Tibial artery (tissue), 4 donors: Measurements from ENCODE around the gene WDTC1.
A peak's percentile ranks its signal among the peaks of the same experiment; 100 is the strongest.

ENCODE experiments used
- DNase-seq, 2 donors: peaks; one replicate each; pipeline ENCODE4 v3.0.0-alpha.2; 2019
- H3K27ac ChIP-seq, 2 donors: fragments of 200-600 bp; sonication (generic) in 1 of 2; 1 replicate in 1 of 2; 2 replicates in 1 of 2; pipeline ENCODE4 v1.5.1; 2018 to 2019; ENCODE audit warnings: mild to moderate bottlenecking in 1 of 2
- H3K27me3 ChIP-seq, 2 donors: fragments of 200-600 bp; sonication (generic) in 1 of 2; one replicate each; pipeline versions ENCODE4 v1.5.1 to v1.6.0; 2016 to 2019
- H3K36me3 ChIP-seq, 3 donors: fragments of 200-600 bp; sonication (generic) in 2 of 3; one replicate each; pipeline ENCODE4 v1.5.1; 2016 to 2019; ENCODE audit warnings: mild to moderate bottlenecking in 2 of 3
- H3K4me1 ChIP-seq, 4 donors: fragments of 200-600 bp; sonication (generic) in 2 of 4; 1 replicate in 3 of 4; 2 replicates in 1 of 4; pipeline ENCODE4 v1.5.1; 2016 to 2019
- H3K4me3 ChIP-seq, 2 donors: fragments of 200-600 bp; sonication (generic) in 1 of 2; 1 replicate in 1 of 2; 2 replicates in 1 of 2; pipeline ENCODE4 v1.5.1; 2018 to 2019; ENCODE audit warnings: mild to moderate bottlenecking in 2 of 2
- H3K9me3 ChIP-seq, 3 donors: fragments of 200-600 bp; sonication (generic) in 1 of 3; one replicate each; pipeline ENCODE4 v1.5.1; 2016 to 2019
- intact Hi-C: fragments of 100-400 bp; cut with DNase I; formaldehyde crosslinking; loops from one replicate; pipeline ENCODE4 v1.15.0; 2023; ENCODE audit warnings: low total_unique reads
- TF ChIP-seq, protein P1 (sequence below), 2 experiments: fragments of 200-600 bp in 1 of 2; fragments of 450-650 bp in 1 of 2; IDR thresholded peaks; one replicate each; pipeline ENCODE4 v1.5.1; 2017 to 2019; ENCODE audit warnings: antibody characterized with exemption in 2 of 2, mild to moderate bottlenecking in 1 of 2, moderate library complexity in 1 of 2

Gene WDTC1

DNA sequence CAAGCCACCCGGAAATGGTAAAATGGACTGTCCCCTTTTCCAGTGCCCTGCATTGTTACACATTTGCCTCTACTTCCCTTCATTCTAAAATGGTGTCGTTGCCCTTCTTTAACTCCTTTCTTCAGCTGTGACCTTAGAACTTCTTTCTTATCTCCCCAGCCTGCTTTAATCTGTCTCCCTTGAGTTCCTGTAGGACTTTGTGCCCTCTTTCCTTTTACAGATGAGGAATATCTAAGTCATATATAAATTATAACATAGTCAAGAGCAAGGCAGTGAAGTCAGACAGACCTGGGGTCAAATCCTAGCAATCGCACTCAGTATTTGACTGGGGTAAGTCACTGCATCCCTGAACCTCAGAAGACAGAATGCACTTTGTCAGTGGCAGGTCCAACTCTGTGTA is 56.1 kb downstream of the WDTC1 start:
- no peaks in the 10 kb centered on the region for H3K9me3 ChIP-seq
- peaks cover 44 to 87% (median 48%) of the 10 kb centered on the region in 3 donors for H3K36me3 ChIP-seq
- intact Hi-C loops, result loop anchor here (10.0 kb wide), 1 partner anchor 246 kb away; no protein-coding TSS in a partner anchor

DNA sequence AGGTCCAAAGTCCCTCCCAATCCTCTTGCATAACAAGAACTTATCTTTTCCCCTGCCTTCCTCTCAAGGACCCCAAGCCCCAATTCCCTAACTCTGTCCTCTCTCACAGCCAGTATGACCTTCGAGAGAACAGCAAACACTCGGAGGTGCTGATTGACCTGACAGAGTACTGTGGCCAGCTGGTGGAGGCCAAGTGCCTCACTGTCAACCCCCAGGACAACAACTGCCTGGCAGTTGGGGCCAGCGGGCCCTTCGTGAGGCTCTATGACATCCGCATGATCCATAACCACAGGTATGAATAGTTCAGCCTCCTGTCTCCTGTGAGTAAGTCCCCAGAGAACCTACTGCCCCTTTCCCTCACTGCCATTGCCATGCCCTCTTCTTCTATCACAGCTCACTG is 57.7 kb downstream of the WDTC1 start:
- intact Hi-C loops, result loop anchor here (10.0 kb wide), 1 partner anchor 247 kb away; no protein-coding TSS in a partner anchor
- H3K4me1 ChIP-seq, result peaks cover 0 to 6% (median 0%) of the 10 kb centered on the region in 4 donors
- H3K27me3 ChIP-seq, result no peaks in the 10 kb centered on the region
- DNase-seq, result no peak
- no peaks in the 10 kb centered on the region for H3K9me3 ChIP-seq
- no peak overlapping the region for H3K4me3 ChIP-seq
- no peak overlapping the region for H3K27ac ChIP-seq
- TF ChIP-seq, protein P1, sequence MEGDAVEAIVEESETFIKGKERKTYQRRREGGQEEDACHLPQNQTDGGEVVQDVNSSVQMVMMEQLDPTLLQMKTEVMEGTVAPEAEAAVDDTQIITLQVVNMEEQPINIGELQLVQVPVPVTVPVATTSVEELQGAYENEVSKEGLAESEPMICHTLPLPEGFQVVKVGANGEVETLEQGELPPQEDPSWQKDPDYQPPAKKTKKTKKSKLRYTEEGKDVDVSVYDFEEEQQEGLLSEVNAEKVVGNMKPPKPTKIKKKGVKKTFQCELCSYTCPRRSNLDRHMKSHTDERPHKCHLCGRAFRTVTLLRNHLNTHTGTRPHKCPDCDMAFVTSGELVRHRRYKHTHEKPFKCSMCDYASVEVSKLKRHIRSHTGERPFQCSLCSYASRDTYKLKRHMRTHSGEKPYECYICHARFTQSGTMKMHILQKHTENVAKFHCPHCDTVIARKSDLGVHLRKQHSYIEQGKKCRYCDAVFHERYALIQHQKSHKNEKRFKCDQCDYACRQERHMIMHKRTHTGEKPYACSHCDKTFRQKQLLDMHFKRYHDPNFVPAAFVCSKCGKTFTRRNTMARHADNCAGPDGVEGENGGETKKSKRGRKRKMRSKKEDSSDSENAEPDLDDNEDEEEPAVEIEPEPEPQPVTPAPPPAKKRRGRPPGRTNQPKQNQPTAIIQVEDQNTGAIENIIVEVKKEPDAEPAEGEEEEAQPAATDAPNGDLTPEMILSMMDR (IDR thresholded peaks at IDR 0.05), result no peak
- H3K36me3 ChIP-seq, result peaks cover 49 to 90% (median 54%) of the 10 kb centered on the region in 3 donors

More for the DNA sequence above, 56.1 kb downstream of the WDTC1 start:
- H3K4me3 ChIP-seq, result no peak overlapping the region
- no peak for DNase-seq
- no peak overlapping the region for H3K27ac ChIP-seq
- H3K27me3 ChIP-seq, result no peaks in the 10 kb centered on the region
- TF ChIP-seq, protein P1 (IDR thresholded peaks at IDR 0.05), result no peak
- no peaks in the 10 kb centered on the region for H3K4me1 ChIP-seq

DNA sequence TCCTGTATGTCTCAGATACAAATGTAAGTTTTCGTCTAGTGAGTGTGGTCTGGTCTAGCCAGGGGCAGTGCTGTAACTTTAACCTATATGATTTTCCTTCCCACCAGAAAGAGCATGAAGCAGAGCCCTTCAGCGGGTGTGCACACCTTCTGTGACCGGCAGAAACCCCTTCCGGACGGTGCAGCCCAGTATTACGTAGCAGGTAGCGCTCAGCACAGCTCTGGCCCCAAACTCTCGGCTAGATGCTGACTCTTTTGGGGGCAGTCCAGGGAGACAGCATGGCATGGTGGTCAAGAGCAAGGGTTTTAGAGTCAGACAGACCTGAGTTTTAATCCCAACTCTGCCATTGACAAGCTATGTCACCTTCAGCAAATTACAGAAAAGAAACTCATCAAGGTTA is 59.5 kb downstream of the WDTC1 start:
- Histone ChIP-seq H3K9me3 (no peaks in the 10 kb centered on the region), H3K27me3 (no peaks in the 10 kb centered on the region), H3K4me1 (peaks cover 0 to 12% (median 2%) of the 10 kb centered on the region in 4 donors), H3K27ac (no peak overlapping the region), H3K36me3 (peaks cover 54 to 97% (median 60%) of the 10 kb centered on the region in 3 donors), H3K4me3 (no peak overlapping the region)
- DNase-seq, result peak in 1 of 2 donors; percentile 53
- TF ChIP-seq, protein P1 (IDR thresholded peaks at IDR 0.05), result no peak
- intact Hi-C loops, result loop anchor here (10.0 kb wide), 1 partner anchor 249 kb away; no protein-coding TSS in a partner anchor

DNA sequence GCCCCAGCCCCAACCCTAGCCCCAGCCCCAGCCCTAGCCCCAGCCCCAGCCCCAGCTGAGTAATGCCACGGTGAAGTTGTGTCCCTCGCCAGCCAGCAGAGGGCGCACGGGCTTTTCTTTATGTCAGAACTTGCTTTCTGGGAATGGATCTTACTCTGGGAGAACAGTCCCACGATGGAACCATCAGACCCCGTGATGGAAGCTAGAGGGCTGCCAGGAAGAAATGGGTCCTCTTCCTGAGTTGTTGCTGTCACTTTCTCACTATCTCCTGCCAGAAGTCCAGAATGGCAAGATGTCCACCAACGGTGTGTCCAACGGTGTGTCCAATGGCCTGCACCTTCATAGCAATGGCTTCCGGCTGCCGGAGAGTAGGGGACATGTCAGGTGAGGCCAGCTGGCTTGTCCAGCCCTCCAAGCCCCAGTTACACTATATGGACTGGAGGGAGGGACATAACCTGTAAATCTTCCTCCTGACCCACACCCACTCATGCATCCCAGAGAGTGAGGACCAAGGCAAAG is 62.4 kb downstream of the WDTC1 start:
- peaks cover 0 to 35% (median 8%) of the 10 kb centered on the region in 4 donors for H3K4me1 ChIP-seq
- H3K27ac ChIP-seq, result no peak overlapping the region
- H3K27me3 ChIP-seq, result no peaks in the 10 kb centered on the region
- H3K36me3 ChIP-seq, result peaks cover 50 to 93% (median 66%) of the 10 kb centered on the region in 3 donors
- DNase-seq, result peak; percentile 57 to 76
- intact Hi-C loops, result loop anchor here (10.0 kb wide), 1 partner anchor 252 kb away; no protein-coding TSS in a partner anchor
- no peaks in the 10 kb centered on the region for H3K9me3 ChIP-seq
- no peak overlapping the region for H3K4me3 ChIP-seq
- TF ChIP-seq, protein P1 (IDR thresholded peaks at IDR 0.05), result peak; percentile 53 to 61

DNA sequence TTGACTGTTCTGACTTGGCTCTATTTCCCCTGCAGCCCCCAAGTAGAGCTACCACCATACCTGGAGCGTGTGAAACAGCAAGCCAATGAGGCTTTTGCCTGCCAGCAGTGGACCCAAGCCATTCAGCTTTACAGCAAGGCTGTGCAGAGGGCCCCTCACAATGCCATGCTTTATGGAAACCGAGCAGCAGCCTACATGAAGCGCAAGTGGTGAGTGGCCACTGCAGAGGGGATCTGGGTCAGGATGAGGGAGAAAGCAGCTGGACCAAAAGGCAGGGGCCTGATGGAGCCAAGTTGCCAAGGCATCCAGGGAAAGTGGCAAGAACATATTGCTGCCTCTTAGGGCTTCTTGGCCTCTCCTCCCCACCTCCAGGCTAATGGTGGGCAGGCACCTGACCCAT is 63.5 kb downstream of the WDTC1 start:
- Histone ChIP-seq H3K36me3 (peaks cover 52 to 93% (median 62%) of the 10 kb centered on the region in 3 donors), H3K4me3 (no peak overlapping the region), H3K9me3 (no peaks in the 10 kb centered on the region), H3K27me3 (no peaks in the 10 kb centered on the region), H3K27ac (no peak overlapping the region), H3K4me1 (peaks cover 0 to 35% (median 8%) of the 10 kb centered on the region in 4 donors)
- peak in 1 of 2 donors; percentile 60 for DNase-seq
- intact Hi-C loops, result loop anchor here (10.0 kb wide), 1 partner anchor 253 kb away; no protein-coding TSS in a partner anchor
- TF ChIP-seq, protein P1 (IDR thresholded peaks at IDR 0.05), result no peak
